ENCODE data around the gene USP36. TPM values are rescaled to one million over a fixed set of nuclear protein-coding genes. Genes with fewer than 3 reads are reported as not detected.

USP36 gene
- total and polyA plus RNA-seq, 9 of the 15 experiments (the other 6 are each of a cell fraction or from before 2014, with no cell fraction given): 6.4 to 72.8 (median 22.5) TPM

GRCh38 chr17:78781104-78781892 is 59.3 kb downstream of the USP36 start (continued):
- TF ChIP-seq CHD7 (IDR thresholded peaks at IDR 0.05; ENCODE audit: low read depth, low read length) (no peak), TCF7L2 (IDR thresholded peaks at IDR 0.05; ENCODE audit: low read depth, low read length) (no peak), HDAC8 (tag; IDR thresholded peaks at IDR 0.05) (no peak), PHB (CRISPR knock-in tag; IDR thresholded peaks at IDR 0.05) (no peak), EP400 (IDR thresholded peaks at IDR 0.05) (no peak), CTBP1 (IDR thresholded peaks at IDR 0.05; ENCODE audit: borderline replicate concordance) (peak; percentile 40; the same call in 1 of the 2 replicates), TGIF2 (CRISPR knock-in tag; IDR thresholded peaks at IDR 0.05) (peak; percentile 78; the same call in 1 of the 2 replicates), ETV5 (CRISPR knock-in tag; IDR thresholded peaks at IDR 0.05; ENCODE audit: low read depth) (0 out of 2 replicates have a peak, but pooled peaks have one; percentile 21), PHF21A (IDR thresholded peaks at IDR 0.05; ENCODE audit: borderline replicate concordance, low read depth) (no peak), THRA (IDR thresholded peaks at IDR 0.05) (no peak), PCBP1 (IDR thresholded peaks at IDR 0.05; ENCODE audit: low read depth, low read length, poor library complexity, severe bottlenecking) (peak; percentile 78), MTA2 (IDR thresholded peaks at IDR 0.05; ENCODE audit: low read depth) (no peak), TSC22D4 (tag; IDR thresholded peaks at IDR 0.05) (no peak), NRF1 (conservative IDR thresholded peaks at IDR 0.05 in 1 of 2, IDR thresholded peaks at IDR 0.05 in 1 of 2) (peak in 1 of 2 experiments; percentile 37; a peak in 2 of 4 replicates), NR1H2 (CRISPR knock-in tag; IDR thresholded peaks at IDR 0.05) (0 out of 2 replicates have a peak, but pooled peaks have one; percentile 31), MAFK (IDR thresholded peaks at IDR 0.05; ENCODE audit: low read length) (peak; percentile 16; the same call in 1 of the 2 replicates)

Measured in K562 (cell line).